Mucosa of rectum (tissue), 2 donors: ENCODE measurements around the gene SOAT2.

ENCODE experiments used
- H3K27ac ChIP-seq, 2 donors: one replicate each; pipeline ENCODE4 v1.7.0; 2013; ENCODE audit warnings: inconsistent platforms in 2 of 2, low read depth in 2 of 2, low read length in 2 of 2
- H3K27me3 ChIP-seq, 2 donors: one replicate each; pipeline ENCODE4 v1.7.0; 2013; ENCODE audit warnings: low read length in 2 of 2; ENCODE audit not compliant: control insufficient read depth in 2 of 2, insufficient read depth in 2 of 2
- H3K36me3 ChIP-seq, 2 donors: one replicate each; pipeline ENCODE4 v1.7.0; 2013; ENCODE audit warnings: low read length in 2 of 2; ENCODE audit not compliant: control insufficient read depth in 2 of 2, insufficient read depth in 2 of 2
- H3K4me1 ChIP-seq, 2 donors: one replicate each; pipeline ENCODE4 v1.7.0; 2013; ENCODE audit warnings: low read length in 2 of 2, mild to moderate bottlenecking in 1 of 2; ENCODE audit not compliant: control insufficient read depth in 2 of 2, insufficient read depth in 2 of 2
- H3K4me3 ChIP-seq, 2 donors: one replicate each; pipeline ENCODE4 v1.7.0; 2013; ENCODE audit warnings: low read length in 2 of 2
- H3K9ac ChIP-seq, 2 donors: one replicate each; pipeline ENCODE4 v1.7.0; 2013; ENCODE audit warnings: low read length in 2 of 2, low read depth in 1 of 2, mild to moderate bottlenecking in 1 of 2
- H3K9me3 ChIP-seq, 2 donors: one replicate each; pipeline ENCODE4 v1.7.0; 2013; ENCODE audit warnings: low read length in 2 of 2; ENCODE audit not compliant: control insufficient read depth in 2 of 2
- donor health status: healthy.
- donor health status: Normal muscosa, but diverticular disease.

SOAT2 gene

GRCh38 chr12:53122961-53123468 is 19.7 kb downstream of the SOAT2 start:
- Histone ChIP-seq H3K36me3 (no peaks in the 10 kb centered on the region), H3K9me3 (no peaks in the 10 kb centered on the region), H3K27me3 (no peaks in the 10 kb centered on the region), H3K4me3 (no peak overlapping the region), H3K4me1 (no peaks in the 10 kb centered on the region), H3K27ac (no peak overlapping the region), H3K9ac (no peak overlapping the region)

- Histone ChIP-seq H3K9ac (no peak overlapping the region), H3K27ac (no peak overlapping the region), H3K4me1 (no peaks in the 10 kb centered on the region), H3K4me3 (no peak overlapping the region), H3K36me3 (no peaks in the 10 kb centered on the region), H3K9me3 (no peaks in the 10 kb centered on the region), H3K27me3 (no peaks in the 10 kb centered on the region)
Measured at GRCh38 chr12:53123578-53124351, 20.5 kb downstream of the SOAT2 start.

- Histone ChIP-seq H3K9ac (no peak overlapping the region), H3K27ac (no peak overlapping the region), H3K27me3 (no peaks in the 10 kb centered on the region), H3K4me3 (no peak overlapping the region), H3K36me3 (no peaks in the 10 kb centered on the region), H3K9me3 (no peaks in the 10 kb centered on the region), H3K4me1 (no peaks in the 10 kb centered on the region)
Measured at GRCh38 chr12:53124352-53124723, 21.1 kb downstream of the SOAT2 start.

- Histone ChIP-seq H3K9me3 (no peaks in the 10 kb centered on the region), H3K27ac (no peak overlapping the region), H3K9ac (no peak overlapping the region), H3K36me3 (no peaks in the 10 kb centered on the region), H3K4me1 (no peaks in the 10 kb centered on the region), H3K4me3 (no peak overlapping the region), H3K27me3 (no peaks in the 10 kb centered on the region)
Measured at GRCh38 chr12:53127169-53127568, 23.9 kb downstream of the SOAT2 start.

DNA sequence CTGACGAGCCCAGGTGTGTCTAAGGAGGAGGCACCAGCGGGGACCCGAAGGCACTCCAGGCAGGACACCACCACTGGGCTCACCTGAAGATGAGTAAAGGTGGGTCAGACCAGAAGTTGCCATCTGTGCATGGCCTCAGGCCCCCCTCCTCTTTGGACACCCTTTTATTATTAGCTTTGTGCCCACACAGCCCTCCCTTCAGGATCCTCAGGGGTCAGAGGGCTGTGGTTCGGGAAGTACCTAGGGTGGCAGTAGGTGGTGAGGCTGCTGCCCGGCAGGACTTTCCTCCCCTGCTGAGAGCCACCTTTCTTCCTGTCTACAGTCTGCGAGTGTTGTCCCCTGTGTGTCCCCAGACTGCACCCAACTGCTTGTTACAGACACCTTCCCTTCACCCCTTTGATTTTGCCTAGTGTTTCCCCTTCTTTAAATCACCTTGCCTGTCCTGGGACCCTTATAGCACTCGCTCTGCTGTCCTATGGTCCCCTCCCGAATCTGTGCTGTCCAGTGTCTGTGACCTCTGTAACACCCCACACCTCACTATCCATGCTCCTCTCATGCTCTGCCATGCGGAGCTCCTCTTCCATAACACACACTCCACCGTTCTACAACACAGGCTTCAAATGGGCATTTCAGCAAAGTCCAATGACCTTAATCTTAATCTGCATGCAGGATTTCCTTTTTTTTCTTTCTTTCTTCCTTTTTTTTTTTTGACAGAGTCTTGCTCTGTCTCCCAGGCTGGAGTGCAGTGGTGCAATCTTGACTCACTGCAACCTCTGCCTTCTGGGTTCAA is 25.7 kb downstream of the SOAT2 start:
- Histone ChIP-seq H3K4me1 (no peaks in the 10 kb centered on the region), H3K36me3 (no peaks in the 10 kb centered on the region), H3K27me3 (no peaks in the 10 kb centered on the region), H3K9ac (no peak overlapping the region), H3K4me3 (no peak overlapping the region), H3K9me3 (no peaks in the 10 kb centered on the region), H3K27ac (no peak overlapping the region)

- H3K36me3 ChIP-seq, result no peaks in the 10 kb centered on the region
- no peaks in the 10 kb centered on the region for H3K27me3 ChIP-seq
- H3K4me3 ChIP-seq, result no peak overlapping the region
- H3K9ac ChIP-seq, result no peak overlapping the region
- H3K4me1 ChIP-seq, result no peaks in the 10 kb centered on the region
- H3K9me3 ChIP-seq, result peaks cover 0 to 2% of the 10 kb centered on the region in 2 donors
- H3K27ac ChIP-seq, result no peak overlapping the region
Measured at GRCh38 chr12:53131844-53132243, 28.6 kb downstream of the SOAT2 start.

- H3K9me3 ChIP-seq, result peaks cover 0 to 4% of the 10 kb centered on the region in 2 donors
- H3K9ac ChIP-seq, result no peak overlapping the region
- H3K36me3 ChIP-seq, result no peaks in the 10 kb centered on the region
- H3K4me1 ChIP-seq, result no peaks in the 10 kb centered on the region
- H3K27ac ChIP-seq, result no peak overlapping the region
- H3K27me3 ChIP-seq, result no peaks in the 10 kb centered on the region
- no peak overlapping the region for H3K4me3 ChIP-seq
Measured at GRCh38 chr12:53133722-53134121, 30.4 kb downstream of the SOAT2 start.

DNA sequence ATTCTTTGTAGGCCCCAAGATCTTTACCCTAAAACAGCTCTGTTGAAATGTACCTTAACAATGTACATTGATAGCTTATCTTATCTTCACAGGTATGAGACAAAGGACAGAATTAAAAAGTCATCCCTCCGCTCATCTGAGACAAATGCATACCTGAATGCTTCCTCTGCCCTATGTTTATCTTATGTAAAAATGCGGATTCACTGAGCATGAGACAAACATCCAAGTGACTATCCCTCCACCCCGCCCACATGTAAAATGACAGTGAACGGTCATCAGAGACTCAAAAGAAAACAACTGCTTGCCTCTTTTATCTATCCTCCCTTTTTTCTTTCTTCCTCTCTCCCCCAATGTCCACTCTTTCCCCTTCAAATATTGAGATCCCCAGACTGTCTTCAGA is 40.1 kb downstream of the SOAT2 start:
- no peaks in the 10 kb centered on the region for H3K9me3 ChIP-seq
- H3K4me3 ChIP-seq, result no peak overlapping the region
- H3K27ac ChIP-seq, result no peak overlapping the region
- H3K9ac ChIP-seq, result no peak overlapping the region
- H3K4me1 ChIP-seq, result no peaks in the 10 kb centered on the region
- no peaks in the 10 kb centered on the region for H3K36me3 ChIP-seq
- H3K27me3 ChIP-seq, result no peaks in the 10 kb centered on the region

GRCh38 chr12:53145383-53146260 is 42.3 kb downstream of the SOAT2 start:
- no peaks in the 10 kb centered on the region for H3K27me3 ChIP-seq
- H3K36me3 ChIP-seq, result no peaks in the 10 kb centered on the region

More at GRCh38 chr12:53145383-53146260, 42.3 kb downstream of the SOAT2 start:
- Histone ChIP-seq H3K27ac (no peak overlapping the region), H3K4me1 (no peaks in the 10 kb centered on the region), H3K9ac (no peak overlapping the region), H3K9me3 (no peaks in the 10 kb centered on the region), H3K4me3 (no peak overlapping the region)
